Measurements from ENCODE around the gene SLC27A2. TPM values are rescaled to one million over a fixed set of nuclear protein-coding genes. Genes with fewer than 3 reads are reported as not detected.
"Not testable (repeated sequence)": the region's sequence is repeated elsewhere in the genome, so short reads cannot be mapped to it uniquely, and the experiment has no call there.

The SLC27A2 gene
- polyA plus RNA-seq, 4 donors = 50.5 to 68.0 (median 55.1) TPM

DNA sequence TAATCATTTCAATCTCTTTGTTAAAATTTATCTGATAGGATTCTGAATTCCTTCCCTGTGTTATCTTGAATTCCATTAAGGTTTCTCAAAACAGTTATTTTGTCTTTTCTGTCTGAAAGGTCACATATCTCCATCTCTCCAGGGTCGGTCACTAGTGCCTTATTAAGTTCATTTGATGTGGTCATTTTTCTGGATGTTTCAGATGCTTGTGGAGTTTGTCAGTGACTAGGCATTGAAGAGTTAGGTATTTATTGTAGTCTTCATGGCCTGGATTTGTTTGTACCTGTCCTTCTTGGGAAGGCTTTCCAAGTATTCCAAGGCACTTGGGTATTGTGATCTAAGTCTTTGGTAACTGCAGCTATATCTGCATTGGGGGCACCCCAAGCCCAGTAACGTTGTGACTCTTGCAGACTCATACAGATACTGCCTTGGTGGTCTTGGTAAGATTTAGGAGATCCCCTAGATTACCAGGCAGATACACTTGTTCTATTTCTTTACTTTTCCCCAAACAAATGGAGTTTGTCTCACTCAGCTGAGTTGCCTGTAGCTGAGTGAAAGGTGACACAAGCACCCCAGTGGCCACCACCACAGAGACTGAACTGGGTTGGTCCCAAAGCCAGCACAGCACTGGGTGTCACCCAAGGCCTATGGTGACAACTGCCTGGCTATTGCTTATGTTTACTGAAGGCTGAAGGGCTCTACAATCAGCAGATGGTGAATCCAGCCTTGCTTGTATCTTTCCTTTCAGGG is 18.9 kb upstream of the SLC27A2 start:
- DNase-seq (ENCODE audit: low read depth in 4 of 4, low spot score in 3 of 4) = no peak

DNA sequence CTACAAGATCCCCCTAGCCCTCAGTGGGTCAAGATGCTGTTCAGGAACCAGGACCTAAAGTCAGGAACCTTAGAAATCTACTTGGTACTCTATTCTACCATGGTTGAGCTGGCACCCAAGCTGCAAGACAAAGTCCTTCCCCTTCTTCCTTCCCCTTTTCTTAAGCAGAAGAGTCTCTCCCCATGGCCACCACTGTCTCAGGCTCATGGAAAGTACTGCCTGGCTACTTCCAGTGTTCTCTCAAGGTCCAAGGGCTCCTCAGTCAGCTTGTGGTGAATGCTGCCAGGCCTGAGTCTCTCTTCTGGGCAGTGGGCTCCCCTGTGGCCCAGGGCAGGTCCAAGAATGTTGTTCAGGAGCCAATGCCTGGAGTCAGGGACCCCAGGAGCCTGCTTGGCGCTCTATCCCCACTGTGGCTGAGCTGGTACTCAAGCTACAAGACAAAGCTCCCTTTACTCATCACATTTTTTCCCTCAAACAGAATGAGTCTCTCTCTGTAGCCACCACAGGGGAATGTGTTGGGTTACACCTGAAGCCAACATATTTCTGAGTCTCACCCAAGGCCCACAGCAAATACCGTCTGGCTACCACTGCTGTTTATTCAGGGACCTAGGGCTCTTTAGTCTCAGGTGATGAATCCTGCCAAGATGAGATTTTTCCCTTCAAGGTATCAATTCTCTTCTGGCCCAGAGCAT is 18.1 kb upstream of the SLC27A2 start:
- DNase-seq (ENCODE audit: low read depth in 4 of 4, low spot score in 3 of 4) = no peak

DNA sequence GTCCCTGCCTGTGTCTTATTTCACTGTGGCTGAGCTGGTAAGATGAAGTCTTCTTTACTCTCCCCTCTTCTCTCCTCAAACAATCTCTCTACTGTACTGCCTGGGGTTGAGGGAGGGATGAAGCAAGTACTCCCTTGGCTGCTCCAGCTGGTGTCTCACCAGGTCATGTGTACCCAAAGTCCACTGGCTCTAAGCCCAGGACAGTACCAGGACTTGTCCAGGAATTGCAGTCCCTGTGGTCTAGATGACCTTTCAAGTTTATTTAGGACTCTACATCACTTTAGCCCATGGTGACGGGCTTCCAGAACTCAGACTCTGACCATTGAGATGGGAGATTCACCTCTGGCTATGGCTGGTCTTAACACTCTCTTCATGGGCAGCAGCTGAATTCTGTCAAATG is 17.5 kb upstream of the SLC27A2 start:
- DNase-seq (ENCODE audit: low read depth in 4 of 4, low spot score in 3 of 4) = no peak

DNA sequence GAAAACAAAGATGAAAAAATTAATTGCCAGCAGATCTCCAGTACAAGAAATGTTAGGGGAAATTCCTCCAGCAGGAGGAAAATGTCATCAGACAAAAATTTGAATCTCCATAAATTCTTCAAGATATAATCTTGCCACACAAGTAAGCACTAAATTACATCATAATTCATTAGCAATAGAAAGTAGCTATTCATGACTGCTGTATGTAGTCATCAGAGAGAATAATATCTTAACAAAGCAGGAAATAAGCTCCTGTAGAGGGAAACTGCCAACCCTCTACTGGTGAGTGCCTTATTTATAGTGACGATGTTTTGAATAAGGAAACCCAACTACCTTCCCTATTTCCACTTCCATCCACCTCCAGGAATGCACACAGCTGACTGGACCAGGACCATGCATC is 15.8 kb upstream of the SLC27A2 start:
- no peak for DNase-seq (ENCODE audit: low read depth in 4 of 4, low spot score in 3 of 4)

DNA sequence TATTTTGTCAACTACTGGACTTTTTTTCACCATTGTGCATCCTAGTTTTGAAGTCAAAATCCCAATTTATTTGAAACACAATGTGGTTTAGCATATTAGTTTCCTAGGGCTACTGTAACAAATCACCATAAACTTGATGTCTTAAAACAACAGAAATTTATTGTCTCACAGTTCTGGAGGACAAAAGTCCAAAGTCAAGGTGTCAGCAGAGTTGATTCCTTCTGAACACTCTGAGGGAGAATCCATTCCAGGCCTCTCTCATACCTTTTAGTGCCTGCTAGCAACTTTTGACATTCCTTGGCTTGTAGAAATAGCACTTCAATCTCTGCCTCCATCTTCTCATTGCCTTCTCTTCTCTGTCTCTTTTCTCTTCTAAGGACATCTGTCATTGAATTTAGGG is 14.9 kb upstream of the SLC27A2 start:
- DNase-seq (ENCODE audit: low read depth in 4 of 4, low spot score in 3 of 4) = no peak

DNA sequence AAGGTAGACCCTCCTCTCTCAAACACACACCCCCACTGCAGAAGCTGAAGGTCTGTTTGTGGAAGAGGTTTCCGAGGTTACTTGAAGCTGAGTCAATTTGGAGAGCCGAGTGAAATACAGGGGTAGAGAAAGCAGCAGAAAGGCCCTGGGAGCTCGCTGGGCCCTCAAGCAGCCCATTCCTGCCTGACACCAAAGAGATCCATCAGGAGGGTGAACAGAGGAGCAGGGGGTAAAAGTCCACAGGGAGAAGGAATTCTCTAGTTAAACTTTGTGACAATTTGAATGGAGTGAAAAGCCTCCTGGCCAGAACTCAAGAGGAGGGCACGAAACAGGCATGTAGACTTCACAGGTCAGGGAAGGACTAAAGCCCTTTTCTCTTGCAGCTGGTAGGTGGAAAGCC is 13.6 kb upstream of the SLC27A2 start:
- no peak for DNase-seq (ENCODE audit: low read depth in 4 of 4, low spot score in 3 of 4)

DNA sequence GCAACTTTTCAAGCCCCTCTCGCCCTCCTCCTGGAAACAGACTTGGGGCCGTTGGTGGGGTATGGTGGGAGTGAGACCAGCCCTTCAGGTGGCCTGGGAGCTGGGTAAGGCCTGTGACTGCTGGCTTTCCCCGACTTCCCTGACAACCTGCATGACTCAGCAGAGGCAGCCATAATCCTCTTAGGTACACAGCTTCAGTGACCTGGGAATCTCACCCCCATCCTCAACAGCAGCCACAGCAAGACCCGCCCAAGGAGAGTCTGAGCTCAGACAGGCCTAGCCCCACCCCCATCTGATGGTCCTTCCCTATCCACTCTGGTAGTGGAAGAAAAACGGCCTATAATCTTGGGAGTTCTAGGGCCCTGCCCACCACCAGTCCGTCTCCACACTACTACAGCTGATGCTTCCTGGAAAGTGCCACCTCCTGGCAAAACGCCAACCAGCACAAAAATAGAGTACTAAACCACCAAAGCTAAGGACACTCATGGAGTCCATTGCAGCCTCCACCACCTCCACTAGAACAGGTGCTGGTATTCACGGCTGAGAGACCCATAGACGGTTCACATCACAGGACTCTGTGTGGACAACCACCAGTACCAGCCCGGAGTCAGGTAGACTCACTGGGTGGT is 13.1 kb upstream of the SLC27A2 start:
- no peak for DNase-seq (ENCODE audit: low read depth in 4 of 4, low spot score in 3 of 4)

DNA sequence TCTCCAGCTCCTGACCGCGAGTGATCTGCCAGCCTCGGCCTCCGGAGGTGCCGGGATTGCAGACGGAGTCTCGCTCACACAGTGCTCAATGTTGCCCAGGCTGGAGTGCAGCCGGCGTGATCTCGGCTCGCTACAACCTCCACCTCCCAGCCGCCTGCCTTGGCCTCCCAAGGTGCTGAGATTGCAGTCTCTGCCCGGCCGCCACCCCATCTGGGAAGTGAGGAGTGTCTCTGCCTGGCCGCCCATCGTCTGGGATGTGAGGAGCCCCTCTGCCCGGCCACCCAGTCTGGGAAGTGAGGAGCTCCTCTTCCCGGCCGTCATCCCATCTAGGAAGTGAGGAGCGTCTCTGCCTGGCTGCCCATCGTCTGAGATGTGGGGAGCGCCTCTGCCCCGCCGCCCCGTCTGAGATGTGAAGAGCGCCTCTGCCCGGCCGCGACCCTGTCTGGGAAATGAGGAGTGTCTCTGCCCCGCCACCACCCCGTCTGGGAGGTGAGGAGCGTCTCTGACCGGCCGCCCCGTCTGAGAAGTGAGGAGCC is 9.6 kb upstream of the SLC27A2 start:
- not testable (repeated sequence) for DNase-seq (ENCODE audit: low read depth in 4 of 4, low spot score in 3 of 4)

DNA sequence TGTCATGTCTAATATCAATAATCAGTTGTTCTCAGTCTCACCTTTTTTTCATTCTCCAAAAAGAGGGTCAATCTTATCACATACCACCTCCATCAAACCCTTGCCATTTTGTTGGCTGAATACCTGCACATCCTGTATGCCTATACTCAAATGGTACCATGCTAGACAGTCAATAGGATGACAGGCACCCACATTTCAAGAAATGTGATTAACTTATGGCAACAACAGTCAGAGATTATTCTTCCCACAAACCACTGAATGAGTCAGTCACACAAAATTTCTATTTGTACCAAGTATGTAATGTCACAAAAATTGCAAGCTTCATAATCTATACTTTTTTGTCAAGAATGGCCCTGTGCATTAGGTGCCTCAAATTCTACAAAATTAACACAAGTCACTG is 5.1 kb upstream of the SLC27A2 start:
- DNase-seq (ENCODE audit: low read depth in 4 of 4, low spot score in 3 of 4) = no peak

DNA sequence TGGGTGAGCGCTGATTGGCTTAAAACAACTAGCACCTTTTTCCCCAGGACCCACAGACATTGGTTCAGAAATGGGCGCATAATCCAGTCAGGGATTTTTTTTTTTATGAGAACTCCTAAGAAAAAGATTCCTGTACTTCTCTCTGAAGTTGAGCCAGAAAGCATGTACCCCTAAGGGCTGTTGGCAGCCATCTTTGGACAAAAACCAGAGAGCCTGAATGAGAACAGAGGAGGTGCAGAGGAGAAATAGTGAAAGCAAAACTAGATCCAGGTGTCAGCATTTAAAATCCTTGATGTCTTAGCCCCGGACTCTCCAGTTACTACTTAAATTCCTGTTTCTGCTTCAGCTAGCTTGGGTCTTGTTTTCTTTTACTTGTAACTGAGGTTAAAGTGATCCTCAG is 1.9 kb upstream of the SLC27A2 start:
- no peak for DNase-seq (ENCODE audit: low read depth in 4 of 4, low spot score in 3 of 4)

DNA sequence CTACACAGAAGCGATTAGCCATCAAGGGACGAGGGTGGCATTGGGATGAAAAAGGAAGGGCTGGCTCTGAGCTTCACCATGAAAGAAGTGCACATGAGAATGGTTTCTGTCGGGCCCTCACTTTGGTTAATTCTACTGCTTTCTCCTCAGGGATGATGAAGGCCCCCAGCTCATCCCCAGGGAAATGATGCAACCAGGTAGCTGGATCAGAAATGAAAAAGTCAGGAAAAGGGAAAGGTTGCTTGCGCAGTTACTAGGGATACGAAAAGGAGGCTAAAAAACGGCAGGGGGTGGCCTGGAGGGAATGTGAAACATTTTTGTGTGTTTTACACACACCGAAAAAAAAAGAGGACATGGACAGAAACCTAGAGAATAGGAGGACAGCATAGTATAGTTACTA is 1.4 kb upstream of the SLC27A2 start:
- no peak for DNase-seq (ENCODE audit: low read depth in 4 of 4, low spot score in 3 of 4)

DNA sequence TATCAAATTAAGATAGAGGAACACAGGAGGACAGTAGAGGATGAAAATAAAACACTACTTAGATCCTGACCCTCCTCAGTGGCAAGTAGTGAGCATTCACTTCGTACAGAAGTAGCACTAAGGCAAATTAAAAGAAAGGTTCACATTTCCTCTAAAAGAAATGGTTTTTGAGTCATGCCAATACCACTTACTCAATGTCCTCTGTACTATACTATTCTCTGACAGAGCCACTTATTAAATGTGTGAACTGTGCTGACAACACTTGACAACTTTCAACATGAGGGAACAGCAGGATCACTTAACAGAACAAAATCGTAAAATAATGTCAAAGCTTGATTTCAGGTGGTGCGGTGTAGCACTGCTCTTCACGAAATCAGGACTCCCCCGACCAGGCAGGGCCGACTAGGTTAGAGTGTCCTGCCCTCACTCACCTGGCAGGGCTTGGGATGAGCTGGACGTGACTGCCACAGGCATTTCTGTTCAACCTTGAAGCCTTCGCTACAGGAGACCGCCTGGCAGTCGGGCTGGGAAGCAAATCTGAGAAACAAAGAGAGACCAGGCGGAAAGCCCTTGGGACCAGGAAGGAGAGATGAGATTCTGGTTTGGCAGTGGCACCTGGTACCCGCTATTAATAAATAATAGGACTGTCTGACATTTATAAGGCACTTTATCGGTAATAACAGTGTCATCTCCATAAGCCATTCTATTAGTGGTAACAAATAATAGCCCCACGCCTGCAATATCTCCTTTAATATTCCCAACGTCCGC is 611 bp upstream of the SLC27A2 start:
- no peak for DNase-seq (ENCODE audit: low read depth in 4 of 4, low spot score in 3 of 4)

DNA sequence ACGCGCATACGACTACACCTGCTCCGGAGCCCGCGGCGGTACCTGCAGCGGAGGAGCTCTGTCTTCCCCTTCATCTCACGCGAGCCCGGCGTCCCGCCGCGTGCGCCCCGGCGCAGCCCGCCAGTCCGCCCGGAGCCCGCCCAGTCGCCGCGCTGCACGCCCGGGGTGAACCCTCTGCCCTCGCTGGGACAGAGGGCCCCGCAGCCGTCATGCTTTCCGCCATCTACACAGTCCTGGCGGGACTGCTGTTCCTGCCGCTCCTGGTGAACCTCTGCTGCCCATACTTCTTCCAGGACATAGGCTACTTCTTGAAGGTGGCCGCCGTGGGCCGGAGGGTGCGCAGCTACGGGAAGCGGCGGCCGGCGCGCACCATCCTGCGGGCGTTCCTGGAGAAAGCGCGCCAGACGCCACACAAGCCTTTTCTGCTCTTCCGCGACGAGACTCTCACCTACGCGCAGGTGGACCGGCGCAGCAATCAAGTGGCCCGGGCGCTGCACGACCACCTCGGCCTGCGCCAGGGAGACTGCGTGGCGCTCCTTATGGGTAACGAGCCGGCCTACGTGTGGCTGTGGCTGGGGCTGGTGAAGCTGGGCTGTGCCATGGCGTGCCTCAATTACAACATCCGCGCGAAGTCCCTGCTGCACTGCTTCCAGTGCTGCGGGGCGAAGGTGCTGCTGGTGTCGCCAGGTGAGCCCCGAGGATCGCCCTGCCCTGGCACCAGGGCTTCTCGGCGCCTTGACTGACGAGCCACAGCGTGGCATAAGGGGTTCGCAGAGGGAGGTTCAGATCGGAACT is 420 bp downstream of the SLC27A2 start:
- DNase-seq (ENCODE audit: low read depth in 4 of 4, low spot score in 3 of 4) = peak in 1 of 4 donors; percentile 21

DNA sequence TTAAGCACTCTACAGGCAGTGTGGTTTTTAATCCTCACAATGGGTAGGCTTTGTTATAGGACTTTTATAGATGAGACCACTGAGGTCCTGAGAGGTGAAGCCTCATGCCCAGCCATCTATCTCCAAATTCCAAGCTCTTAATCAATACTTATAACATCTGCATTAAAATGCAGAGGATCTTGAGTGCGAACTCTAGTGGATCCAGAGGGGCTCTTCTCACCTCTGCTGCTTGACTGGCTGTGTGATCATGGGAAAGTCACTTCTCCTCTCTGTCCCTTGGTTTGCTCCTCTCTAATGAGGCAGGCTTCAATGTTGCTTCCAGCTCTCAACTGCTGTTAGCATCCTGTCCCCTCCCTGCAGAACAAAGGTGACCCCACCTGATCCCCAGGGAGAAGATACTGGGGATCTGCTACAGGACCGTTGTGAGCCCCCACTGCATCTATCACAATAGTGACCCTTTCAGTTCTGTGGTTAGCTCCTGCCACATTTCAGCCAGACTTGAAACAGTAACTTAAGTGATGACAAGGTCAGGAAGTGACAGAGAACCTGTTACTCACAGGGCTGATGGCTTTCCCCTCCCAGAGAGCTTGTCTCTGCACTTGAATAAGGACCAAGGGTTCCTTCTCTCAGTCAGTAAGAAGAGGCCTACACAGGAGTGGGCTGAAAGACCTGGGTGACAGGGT is 1.3 kb downstream of the SLC27A2 start:
- DNase-seq (ENCODE audit: low read depth in 4 of 4, low spot score in 3 of 4) = no peak

DNA sequence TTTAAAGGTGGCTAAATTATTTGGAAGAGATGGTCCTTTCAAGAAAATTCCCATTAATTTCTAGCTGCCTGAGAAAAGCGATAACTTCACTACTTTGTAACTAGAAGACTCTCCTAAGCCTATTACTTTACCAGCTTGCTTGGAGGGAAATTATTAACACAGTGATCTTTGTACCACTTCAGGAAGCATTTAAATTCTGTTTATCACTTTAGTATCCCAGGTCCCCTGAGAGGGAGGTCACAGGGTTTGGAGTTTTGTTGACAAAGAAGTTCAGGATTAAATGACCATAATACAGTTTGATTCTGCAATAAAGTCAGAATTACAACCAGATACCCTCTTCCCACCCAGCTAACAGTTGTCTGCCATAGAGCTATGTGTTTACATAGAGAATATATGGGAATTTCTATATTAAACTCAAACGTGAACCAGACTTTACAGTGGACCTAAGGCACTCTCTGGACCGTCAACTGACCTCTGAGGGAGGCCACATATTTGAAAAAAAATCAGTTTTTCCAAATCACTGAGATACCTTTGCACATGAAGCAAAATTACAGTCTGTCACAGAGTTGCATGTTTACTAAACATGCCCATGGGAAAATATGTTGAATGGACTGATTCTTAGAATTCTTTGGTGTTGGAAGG is 3.0 kb downstream of the SLC27A2 start:
- DNase-seq (ENCODE audit: low read depth in 4 of 4, low spot score in 3 of 4) = no peak

DNA sequence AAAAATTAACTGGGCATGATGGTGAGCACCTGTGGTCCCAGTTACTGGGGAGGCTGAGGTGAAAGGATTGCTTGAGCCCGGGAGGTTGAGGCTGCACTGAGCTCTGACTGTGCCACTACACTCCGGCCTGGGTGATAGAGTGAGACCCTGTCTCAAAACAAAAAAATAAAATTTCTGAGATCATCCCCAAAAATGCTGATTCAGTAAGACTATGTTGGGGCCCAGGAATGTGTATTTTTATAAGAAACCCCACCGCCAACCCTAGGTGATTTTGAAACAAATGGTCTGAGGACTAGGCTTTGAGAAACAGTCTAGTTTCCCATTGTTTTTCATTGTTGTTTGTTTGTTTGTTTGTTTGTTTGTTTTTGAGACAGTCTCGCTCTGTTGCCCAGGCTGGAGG is 4.1 kb downstream of the SLC27A2 start:
- DNase-seq (ENCODE audit: low read depth in 4 of 4, low spot score in 3 of 4) = no peak

DNA sequence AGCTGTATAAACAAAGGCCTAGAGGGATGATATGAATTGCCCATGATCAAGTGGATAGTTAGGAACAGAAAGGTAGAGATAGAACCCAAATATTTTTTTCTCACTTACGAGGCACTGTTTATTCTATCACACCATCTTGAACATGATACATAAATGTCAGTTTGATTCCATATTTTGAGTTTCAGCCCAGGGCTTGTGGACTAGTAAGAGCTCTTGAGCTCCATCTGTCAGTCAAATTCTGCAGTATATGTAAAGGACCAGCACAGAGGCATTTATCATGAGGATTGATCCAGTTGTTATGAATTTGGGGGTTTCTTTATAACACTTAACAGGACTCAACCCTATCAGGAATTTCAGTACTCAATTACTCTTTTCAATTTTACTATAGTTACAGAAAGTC is 4.8 kb downstream of the SLC27A2 start:
- DNase-seq (ENCODE audit: low read depth in 4 of 4, low spot score in 3 of 4) = no peak

DNA sequence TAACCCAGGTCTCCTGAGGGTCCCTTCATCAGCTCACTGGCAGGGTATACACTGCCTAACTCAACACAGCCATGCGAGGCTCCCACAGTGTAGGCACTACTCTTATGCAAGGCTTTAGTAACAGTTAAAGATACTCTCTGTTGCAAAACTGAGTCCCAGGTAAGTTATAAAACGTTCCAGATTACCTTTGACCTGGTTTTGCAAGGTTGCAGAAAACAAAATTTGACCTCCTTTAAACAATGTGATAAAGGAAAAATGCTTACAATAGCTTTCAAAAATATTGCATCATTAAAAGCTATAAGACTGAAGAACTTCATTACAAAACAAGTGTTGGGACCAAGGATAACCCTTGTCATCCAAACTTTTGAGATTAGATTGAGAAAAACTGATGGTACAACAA is 5.5 kb downstream of the SLC27A2 start:
- DNase-seq (ENCODE audit: low read depth in 4 of 4, low spot score in 3 of 4) = no peak

DNA sequence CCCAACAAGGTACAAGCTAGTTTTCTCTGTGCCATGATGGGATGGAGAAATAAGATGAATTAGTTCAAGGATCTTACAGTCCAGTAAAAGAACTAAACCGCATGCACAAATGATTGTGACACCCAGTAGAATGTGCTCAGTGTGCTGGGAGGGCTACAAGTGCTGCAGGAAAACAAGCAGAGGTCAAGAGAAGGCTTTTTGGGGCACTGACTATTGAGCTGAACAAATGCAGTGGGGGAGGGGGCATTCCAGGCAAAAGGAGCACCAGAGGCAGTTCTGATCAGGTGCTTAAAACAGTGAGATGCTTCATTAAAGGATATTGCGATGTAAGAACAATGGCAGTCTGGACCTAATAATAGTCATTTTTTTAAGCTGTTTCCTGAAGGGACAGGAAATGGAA is 6.0 kb downstream of the SLC27A2 start:
- no peak for DNase-seq (ENCODE audit: low read depth in 4 of 4, low spot score in 3 of 4)
